Measurements from ENCODE around the gene RASA3. TPM values are rescaled to one million over a fixed set of nuclear protein-coding genes. Genes with fewer than 3 reads are reported as not detected.

RASA3 gene
- total RNA-seq, 3 donors from 2014 or later = 7.9 to 19.0 (median 8.4) TPM

GRCh38 chr13:114034481-114034891, 97.9 kb downstream of the RASA3 start:
- H3K4me3 ChIP-seq = no peak overlapping the region
- ATAC-seq (no peak), DNase-seq (no peak)
- H3K4me1 ChIP-seq (ENCODE audit: low read depth) = no peaks in the 10 kb centered on the region
- H3K36me3 ChIP-seq (ENCODE audit: low read depth) = no peaks in the 10 kb centered on the region
- no peaks in the 10 kb centered on the region for H3K9me3 ChIP-seq
- intact Hi-C loops (cut with DNase I, micrococcal nuclease) = no loop called here
- no peak for TF ChIP-seq CTCF (IDR thresholded peaks at IDR 0.05)

- Histone ChIP-seq H3K36me3 (ENCODE audit: low read depth) (no peaks in the 10 kb centered on the region), H3K4me1 (ENCODE audit: low read depth) (no peaks in the 10 kb centered on the region), H3K9me3 (no peaks in the 10 kb centered on the region), H3K4me3 (no peak overlapping the region)
- DNase-seq (no peak), ATAC-seq (no peak)
- intact Hi-C loops (cut with DNase I, micrococcal nuclease) = no loop called here
- no peak for TF ChIP-seq CTCF (IDR thresholded peaks at IDR 0.05)
Measured at GRCh38 chr13:114033541-114034315, 98.7 kb downstream of the RASA3 start.

GRCh38 chr13:114032126-114032799, 100.2 kb downstream of the RASA3 start:
- ATAC-seq (no peak), DNase-seq (no peak)
- no peaks in the 10 kb centered on the region for H3K4me1 ChIP-seq (ENCODE audit: low read depth)
- no peaks in the 10 kb centered on the region for H3K36me3 ChIP-seq (ENCODE audit: low read depth)
- no peak for TF ChIP-seq CTCF (IDR thresholded peaks at IDR 0.05)
- H3K4me3 ChIP-seq = no peak overlapping the region
- H3K9me3 ChIP-seq = no peaks in the 10 kb centered on the region
- intact Hi-C loops (cut with DNase I, micrococcal nuclease) = no loop called here

GRCh38 chr13:114031631-114032030, 100.8 kb downstream of the RASA3 start:
- H3K36me3 ChIP-seq (ENCODE audit: low read depth) = no peaks in the 10 kb centered on the region
- H3K4me1 ChIP-seq (ENCODE audit: low read depth) = no peaks in the 10 kb centered on the region
- no peak overlapping the region for H3K4me3 ChIP-seq
- intact Hi-C loops (cut with DNase I, micrococcal nuclease) = no loop called here
- no peak for ATAC-seq
- DNase-seq = no peak
- H3K9me3 ChIP-seq = no peaks in the 10 kb centered on the region
- TF ChIP-seq CTCF (IDR thresholded peaks at IDR 0.05) = no peak

- intact Hi-C loops (cut with DNase I, micrococcal nuclease) = no loop called here
- Histone ChIP-seq H3K4me3 (no peak overlapping the region), H3K36me3 (ENCODE audit: low read depth) (no peaks in the 10 kb centered on the region), H3K4me1 (ENCODE audit: low read depth) (no peaks in the 10 kb centered on the region), H3K9me3 (no peaks in the 10 kb centered on the region)
- TF ChIP-seq CTCF (IDR thresholded peaks at IDR 0.05) = no peak
- DNase-seq = no peak
- peak; percentile 6 for ATAC-seq
Measured at GRCh38 chr13:114030666-114031610, 101.5 kb downstream of the RASA3 start.

Measured in mucosa of descending colon (tissue), 3 donors.